ENCODE data around the gene MOB1B.
"Not testable (repeated sequence)": the region's sequence is repeated elsewhere in the genome, so short reads cannot be mapped to it uniquely, and the experiment has no call there.

The MOB1B gene

GRCh38 chr4:70969076-70969475 is 66.9 kb downstream of the MOB1B start:
- no peak for DNase-seq

GRCh38 chr4:70976252-70976651 is 74.1 kb downstream of the MOB1B start:
- DNase-seq = no peak

- DNase-seq = no peak
These were observed 77.4 kb downstream of the MOB1B start for GRCh38 chr4:70979445-70980008.

GRCh38 chr4:70980196-70980595 is 78.0 kb downstream of the MOB1B start:
- DNase-seq = no peak

- no peak for DNase-seq
These were observed 81.9 kb downstream of the MOB1B start for GRCh38 chr4:70984106-70984505.

- no peak for DNase-seq
These were observed 82.4 kb downstream of the MOB1B start for GRCh38 chr4:70984589-70984988.

- no peak for DNase-seq
These were observed 89.4 kb downstream of the MOB1B start for GRCh38 chr4:70991596-70991995.

GRCh38 chr4:70992391-70992881 is 90.3 kb downstream of the MOB1B start:
- DNase-seq = peak; percentile 33

- peak; percentile 89 for DNase-seq
These were observed 91.3 kb downstream of the MOB1B start, which contains the start of gene DCK for GRCh38 chr4:70993181-70994068. TSS of gene DCK (plus strand) at chr4:70993649. CDS start at chr4:70993836, 187 bp downstream.

GRCh38 chr4:70994069-70994366 is 91.8 kb downstream of the MOB1B start:
- no peak for DNase-seq

- DNase-seq = no peak
These were observed 92.4 kb downstream of the MOB1B start for GRCh38 chr4:70994387-70995099.

GRCh38 chr4:70996018-70996360 is 93.8 kb downstream of the MOB1B start:
- DNase-seq = no peak

- DNase-seq = no peak
These were observed 94.9 kb downstream of the MOB1B start for GRCh38 chr4:70997036-70997435.

- DNase-seq = no peak
These were observed 95.4 kb downstream of the MOB1B start for GRCh38 chr4:70997546-70997945.

GRCh38 chr4:70999639-71000038 is 97.5 kb downstream of the MOB1B start:
- not testable (repeated sequence) for DNase-seq

GRCh38 chr4:71001363-71001762 is 99.2 kb downstream of the MOB1B start:
- DNase-seq = not testable (repeated sequence)

GRCh38 chr4:71004281-71004851 is 102.2 kb downstream of the MOB1B start:
- DNase-seq = peak; percentile 56

- not testable (repeated sequence) for DNase-seq
These were observed 102.9 kb downstream of the MOB1B start for GRCh38 chr4:71005025-71005424.

- DNase-seq = no peak
These were observed 104.2 kb downstream of the MOB1B start for GRCh38 chr4:71006203-71006907.

GRCh38 chr4:71008196-71008595 is 106.0 kb downstream of the MOB1B start:
- DNase-seq = no peak

GRCh38 chr4:71009086-71009485 is 106.9 kb downstream of the MOB1B start:
- no peak for DNase-seq

- DNase-seq = no peak
These were observed 107.9 kb downstream of the MOB1B start for GRCh38 chr4:71009890-71010588.
